Stimulated activated naive CD4-positive, alpha-beta T cell treated with Interleukin-2 at 50 U/mL for 16 hours (primary cell): ENCODE results near the gene LINGO3.
"Not testable (repeated sequence)": the region's sequence is repeated elsewhere in the genome, so short reads cannot be mapped to it uniquely, and the experiment has no call there.

Source experiments
- DNase-seq: peaks from one replicate; lab custom pipeline; 2025; lab: John Stamatoyannopoulos, UW

The LINGO3 gene

GRCh38 chr19:2308114-2308556 is at the start of gene LINGO3:
LINGO3 (minus strand) TSS chr19:2308154; CDS start chr19:2291776, 16,378 bp downstream.
- no peak for DNase-seq

GRCh38 chr19:2356036-2356646 is 48.2 kb upstream of the LINGO3 start:
- no peak for DNase-seq

GRCh38 chr19:2355168-2356035 is 47.4 kb upstream of the LINGO3 start:
- no peak for DNase-seq

- no peak for DNase-seq
These were observed 46.7 kb upstream of the LINGO3 start for GRCh38 chr19:2354670-2355069.

- no peak for DNase-seq
These were observed 46.1 kb upstream of the LINGO3 start for GRCh38 chr19:2353887-2354592.

GRCh38 chr19:2353159-2353886 is 45.4 kb upstream of the LINGO3 start:
- no peak for DNase-seq

GRCh38 chr19:2352121-2352520 is 44.2 kb upstream of the LINGO3 start:
- no peak for DNase-seq

GRCh38 chr19:2351591-2351990 is 43.6 kb upstream of the LINGO3 start:
- DNase-seq = no peak

- DNase-seq = no peak
These were observed 42.7 kb upstream of the LINGO3 start for GRCh38 chr19:2350656-2351055.

GRCh38 chr19:2349818-2350217 is 41.9 kb upstream of the LINGO3 start:
- DNase-seq = not testable (repeated sequence)

GRCh38 chr19:2345794-2346663 is 38.1 kb upstream of the LINGO3 start:
- no peak for DNase-seq

GRCh38 chr19:2345076-2345475 is 37.1 kb upstream of the LINGO3 start:
- DNase-seq = no peak

- no peak for DNase-seq
These were observed 36.5 kb upstream of the LINGO3 start for GRCh38 chr19:2344381-2344870.

GRCh38 chr19:2343289-2343982 is 35.5 kb upstream of the LINGO3 start:
- no peak for DNase-seq

- DNase-seq = no peak
These were observed 34.8 kb upstream of the LINGO3 start for GRCh38 chr19:2342656-2343288.

- DNase-seq = no peak
These were observed 34.0 kb upstream of the LINGO3 start for GRCh38 chr19:2341982-2342381.

GRCh38 chr19:2341244-2341751 is 33.3 kb upstream of the LINGO3 start:
- no peak for DNase-seq

- DNase-seq = no peak
These were observed 32.7 kb upstream of the LINGO3 start for GRCh38 chr19:2340496-2341243.
